ENCODE data around the gene SMG6.

The SMG6 gene

DNA sequence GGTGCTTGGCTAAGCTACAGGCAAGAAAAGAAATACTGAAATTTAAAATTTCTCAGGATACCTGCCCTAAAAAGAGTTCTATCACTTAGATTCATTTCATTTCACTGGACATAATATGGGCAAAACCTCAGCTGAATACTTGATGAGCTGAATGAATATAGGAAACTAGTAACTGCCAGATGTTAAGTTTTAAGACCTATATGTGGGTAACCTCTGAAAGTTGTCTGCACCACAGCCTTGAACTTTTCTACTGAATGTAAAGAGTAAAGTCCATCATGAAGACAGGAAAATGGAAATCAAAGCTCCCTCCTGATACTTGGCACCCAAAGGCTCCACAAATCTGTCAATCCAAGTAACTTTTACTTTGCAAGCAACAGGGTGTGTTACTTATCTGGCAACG is 197.9 kb downstream of the SMG6 start:
- ChIA-PET CTCF (interaction anchor here (1.1 to 3.8 kb wide), 5 partner anchors 17 to 139 kb away, joined by 3 to 19 read pairs (median 4); no protein-coding TSS in a partner anchor), POLR2A (no interaction called here)
- no peak for DNase-seq (ENCODE audit: extremely low spot score)
- TF ChIP-seq, protein P1, sequence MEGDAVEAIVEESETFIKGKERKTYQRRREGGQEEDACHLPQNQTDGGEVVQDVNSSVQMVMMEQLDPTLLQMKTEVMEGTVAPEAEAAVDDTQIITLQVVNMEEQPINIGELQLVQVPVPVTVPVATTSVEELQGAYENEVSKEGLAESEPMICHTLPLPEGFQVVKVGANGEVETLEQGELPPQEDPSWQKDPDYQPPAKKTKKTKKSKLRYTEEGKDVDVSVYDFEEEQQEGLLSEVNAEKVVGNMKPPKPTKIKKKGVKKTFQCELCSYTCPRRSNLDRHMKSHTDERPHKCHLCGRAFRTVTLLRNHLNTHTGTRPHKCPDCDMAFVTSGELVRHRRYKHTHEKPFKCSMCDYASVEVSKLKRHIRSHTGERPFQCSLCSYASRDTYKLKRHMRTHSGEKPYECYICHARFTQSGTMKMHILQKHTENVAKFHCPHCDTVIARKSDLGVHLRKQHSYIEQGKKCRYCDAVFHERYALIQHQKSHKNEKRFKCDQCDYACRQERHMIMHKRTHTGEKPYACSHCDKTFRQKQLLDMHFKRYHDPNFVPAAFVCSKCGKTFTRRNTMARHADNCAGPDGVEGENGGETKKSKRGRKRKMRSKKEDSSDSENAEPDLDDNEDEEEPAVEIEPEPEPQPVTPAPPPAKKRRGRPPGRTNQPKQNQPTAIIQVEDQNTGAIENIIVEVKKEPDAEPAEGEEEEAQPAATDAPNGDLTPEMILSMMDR (IDR thresholded peaks at IDR 0.05; ENCODE audit: control extremely low read depth, extremely low read depth, low read depth, missing control alignments): no peak

DNA sequence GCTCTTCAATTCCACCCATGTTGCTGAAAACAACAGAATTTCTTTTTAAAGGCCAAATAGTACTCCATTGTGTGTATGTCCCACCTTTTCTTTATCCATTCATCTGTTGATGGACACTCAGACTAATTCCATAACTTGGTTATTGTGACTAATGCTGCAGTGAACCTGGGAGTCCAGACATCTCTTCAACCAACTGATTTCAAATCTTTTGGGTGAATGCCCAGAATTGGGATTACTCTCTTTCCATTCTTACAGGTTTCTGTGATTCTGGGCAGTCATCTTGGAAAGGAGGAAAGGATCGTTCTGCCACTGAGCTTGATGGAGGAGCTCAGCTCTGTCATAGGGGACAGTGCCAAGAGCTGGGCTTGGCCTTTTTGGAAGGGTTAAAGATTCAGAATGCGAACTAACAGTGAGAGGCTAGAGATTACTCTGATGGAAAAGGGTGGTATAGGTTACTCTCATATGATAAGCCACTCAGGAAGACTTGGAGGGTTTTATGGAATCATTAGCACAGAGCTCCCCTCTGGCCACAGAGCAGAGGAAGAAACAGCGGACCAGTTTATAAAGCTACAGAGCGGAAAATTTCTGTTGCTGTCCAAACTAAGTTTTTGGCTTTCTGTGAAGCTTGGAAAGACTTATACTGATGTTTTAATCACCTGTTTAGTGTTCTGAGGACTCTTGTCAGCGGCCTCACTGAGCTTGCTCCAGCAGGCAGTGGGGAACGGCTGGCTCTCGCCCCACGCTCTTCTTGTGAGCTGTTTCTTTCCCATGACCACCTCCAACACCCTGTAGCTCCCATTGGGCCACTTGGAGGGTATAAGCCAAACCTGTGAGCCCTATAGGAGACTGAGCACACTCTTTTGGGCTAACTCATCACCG is 200.4 kb downstream of the SMG6 start:
- TF ChIP-seq, protein P1 (IDR thresholded peaks at IDR 0.05; ENCODE audit: control extremely low read depth, extremely low read depth, low read depth, missing control alignments): no peak
- ChIA-PET POLR2A (interaction anchor here (0.6 kb wide), 1 partner anchor 15 kb away, joined by 3 read pairs; no protein-coding TSS in a partner anchor), CTCF (interaction anchor here (0.8 to 3.8 kb wide), 9 partner anchors 9 to 142 kb away, joined by 3 to 19 read pairs (median 4); no protein-coding TSS in a partner anchor)
- no peak for DNase-seq (ENCODE audit: extremely low spot score)

DNA sequence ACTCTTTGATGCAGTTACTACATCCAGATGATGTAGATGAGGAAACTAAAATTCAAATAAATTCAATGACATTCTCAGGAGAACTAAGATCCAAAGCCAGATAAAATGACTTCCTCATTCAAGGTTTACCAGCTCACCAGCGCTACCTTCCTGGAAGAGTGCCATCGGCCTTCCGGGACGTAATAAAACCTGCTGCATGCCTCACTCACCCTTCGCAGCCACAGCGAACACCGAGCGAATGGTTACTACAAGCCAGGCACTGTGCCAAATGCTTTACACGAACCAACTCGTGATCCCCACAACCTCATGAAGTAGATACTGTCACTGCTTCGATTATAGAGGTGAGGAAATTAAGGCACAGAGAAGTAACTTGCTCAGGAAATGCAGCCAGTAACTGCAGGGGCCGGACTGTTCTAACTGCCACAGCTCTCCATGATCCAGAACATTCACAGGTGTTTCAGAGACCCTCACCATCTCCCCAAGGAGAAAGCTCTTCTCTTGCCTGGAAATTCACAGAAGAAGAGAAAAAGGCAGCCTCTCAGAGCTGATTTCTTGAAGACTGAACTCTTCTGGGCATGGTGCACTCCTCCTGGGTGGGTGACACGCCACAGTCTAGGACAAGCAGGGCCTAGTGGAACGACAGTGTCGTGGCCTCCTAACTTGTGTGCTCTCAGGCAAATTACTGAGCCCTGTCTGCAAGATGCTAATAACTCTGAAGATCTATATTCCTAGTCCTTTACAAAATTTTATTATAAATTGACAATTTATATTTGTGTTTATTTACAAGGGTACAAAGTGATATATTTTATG is 201.9 kb downstream of the SMG6 start:
- TF ChIP-seq, protein P1 (IDR thresholded peaks at IDR 0.05; ENCODE audit: control extremely low read depth, extremely low read depth, low read depth, missing control alignments): no peak
- ChIA-PET POLR2A (no interaction called here), CTCF (interaction anchor here (1.3 to 1.5 kb wide), 3 partner anchors 10 to 37 kb away, joined by 4 to 5 read pairs (median 4); no protein-coding TSS in a partner anchor)
- DNase-seq (ENCODE audit: extremely low spot score): no peak

DNA sequence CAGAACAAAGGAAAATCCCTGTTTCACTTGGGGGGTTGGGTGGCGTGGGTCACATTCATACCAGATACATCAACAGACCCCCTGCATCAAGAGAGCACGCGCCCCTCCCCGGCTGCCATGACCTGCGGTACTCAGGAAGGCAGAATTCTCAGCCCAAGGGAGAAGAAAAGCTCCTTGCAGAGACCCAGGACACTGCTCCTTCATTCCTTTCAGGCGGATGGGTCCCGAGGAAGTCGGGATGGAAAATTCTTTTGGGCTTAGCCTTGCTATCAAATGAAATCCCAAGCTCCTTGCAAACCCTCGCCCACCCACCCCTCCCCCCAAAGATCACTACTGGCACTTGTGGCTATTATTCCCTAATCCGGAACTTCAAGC is 208.1 kb downstream of the SMG6 start:
- DNase-seq (ENCODE audit: extremely low spot score): no peak
- TF ChIP-seq, protein P1 (IDR thresholded peaks at IDR 0.05; ENCODE audit: control extremely low read depth, extremely low read depth, low read depth, missing control alignments): no peak
- ChIA-PET CTCF (interaction anchor here (1.0 to 2.8 kb wide), 11 partner anchors 9 to 187 kb away, joined by 3 to 17 read pairs (median 4); partner anchors contain the start of gene HIC1), POLR2A (interaction anchor here (1.0 to 1.8 kb wide), 2 partner anchors 17 to 149 kb away, joined by 3 to 4 read pairs; no protein-coding TSS in a partner anchor)

DNA sequence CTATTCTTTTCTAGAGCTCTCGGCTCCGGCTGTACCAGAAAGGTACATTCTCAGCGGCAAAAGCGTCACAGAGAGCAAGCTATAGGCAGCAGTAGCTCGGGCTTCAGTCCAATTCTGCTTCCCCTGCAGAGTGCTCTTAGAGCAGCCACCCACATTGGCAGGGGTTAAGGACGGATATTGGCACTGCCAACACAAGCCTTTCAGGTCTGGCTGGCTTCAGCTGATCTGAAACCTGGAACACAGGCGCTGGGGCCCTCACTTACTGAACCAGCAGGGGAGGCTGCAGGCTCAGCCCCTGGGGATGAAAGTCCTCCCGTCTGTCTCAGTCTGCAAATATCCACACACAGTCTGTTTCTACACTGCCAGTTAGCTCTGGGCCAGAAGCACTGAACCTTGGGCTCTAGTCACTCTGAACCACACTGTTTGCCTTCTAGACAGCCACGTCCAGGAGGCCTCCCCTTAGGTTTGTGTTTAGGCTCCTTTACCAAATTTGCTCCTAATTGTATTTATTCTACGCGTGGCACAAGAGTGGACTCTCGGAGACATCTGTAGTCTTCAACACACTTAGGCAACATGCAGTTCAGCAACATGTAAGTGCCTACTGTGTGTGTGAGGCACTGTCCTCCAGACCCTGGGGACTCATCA is 208.6 kb downstream of the SMG6 start:
- POLR2A ChIA-PET: interaction anchor here (1.8 kb wide), 1 partner anchor 149 kb away, joined by 4 read pairs; no protein-coding TSS in a partner anchor
- peak; percentile 43 for DNase-seq (ENCODE audit: extremely low spot score)
- CTCF ChIA-PET: interaction anchor here (0.7 to 2.8 kb wide), 21 partner anchors 9 to 188 kb away, joined by 3 to 17 read pairs (median 4); partner anchors contain the start of gene HIC1
- TF ChIP-seq, protein P1 (IDR thresholded peaks at IDR 0.05; ENCODE audit: control extremely low read depth, extremely low read depth, low read depth, missing control alignments): peak; percentile 55

Data from GM10248 (cell line).